GM18519 (cell line): ENCODE measurements around the gene IGIP.
"Not testable (repeated sequence)": the region's sequence is repeated elsewhere in the genome, so short reads cannot be mapped to it uniquely, and the experiment has no call there.

Experiments
- ATAC-seq: cut with Tn5 transposase; IDR thresholded peaks from one replicate; pipeline ENCODE4 v1.9.1; 2021; ENCODE audit warnings: mild to moderate bottlenecking, moderate library complexity; ENCODE audit not compliant: unreplicated experiment, low FRiP score

Gene IGIP

DNA sequence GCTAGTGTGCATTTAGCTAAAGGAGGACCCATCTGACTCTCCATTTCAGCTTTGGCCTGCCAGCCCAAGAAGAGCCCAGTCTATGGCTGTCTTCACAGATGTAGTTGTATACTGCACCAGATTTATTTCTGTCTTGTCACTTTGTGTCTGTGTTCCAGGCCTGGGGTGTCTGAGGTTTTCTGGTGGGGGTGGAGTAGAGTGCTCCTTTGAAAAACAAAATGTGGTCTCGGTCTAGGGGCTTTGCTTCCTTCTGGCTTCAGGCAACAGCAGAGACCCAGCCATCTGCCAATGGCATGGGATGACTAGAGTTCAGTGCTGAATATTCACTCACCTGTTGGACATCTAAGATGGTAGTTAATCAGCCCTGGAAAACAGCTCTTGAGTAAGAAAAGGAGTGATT, 10.9 kb downstream of the IGIP start:
- ATAC-seq, result no peak

DNA sequence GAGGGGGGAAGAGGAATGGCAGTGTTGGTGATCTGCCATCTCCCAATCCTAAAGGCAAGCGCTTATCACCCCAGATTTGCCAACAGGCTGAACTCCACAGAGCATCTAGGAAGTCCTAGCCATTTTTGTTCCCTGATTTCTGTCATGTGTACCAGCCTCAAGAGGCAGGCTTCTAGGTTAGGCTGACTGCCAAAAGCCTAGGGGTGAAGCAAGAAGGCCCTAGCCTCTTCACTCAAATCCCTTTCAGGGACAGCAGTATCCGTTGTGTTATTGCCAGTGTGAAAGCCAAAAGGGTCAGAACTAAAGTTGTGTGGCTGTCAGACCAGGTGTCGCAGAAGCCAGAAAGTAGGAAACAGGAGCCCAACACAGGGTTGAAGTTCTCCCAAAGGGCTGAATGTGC, 14.7 kb downstream of the IGIP start:
- no peak for ATAC-seq

DNA sequence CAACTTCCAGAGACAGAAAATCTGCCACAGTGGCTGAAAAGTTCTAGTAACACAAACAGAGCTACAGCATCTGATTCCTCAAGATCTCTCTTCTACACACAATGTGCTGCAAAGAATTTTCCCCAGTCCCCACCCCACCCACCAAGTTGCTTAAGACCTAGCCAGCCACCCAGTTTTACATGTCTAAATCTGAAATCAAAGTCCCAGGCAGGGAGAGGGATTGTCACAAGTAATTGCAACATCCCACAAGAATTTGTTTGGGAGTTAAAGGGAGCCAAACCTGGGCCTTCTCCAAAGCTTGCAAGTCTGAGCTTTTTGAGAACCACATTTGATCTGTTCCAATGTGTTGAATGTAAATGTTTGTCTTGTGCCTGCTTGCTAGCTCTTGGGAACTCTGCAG, 15.5 kb downstream of the IGIP start:
- no peak for ATAC-seq

DNA sequence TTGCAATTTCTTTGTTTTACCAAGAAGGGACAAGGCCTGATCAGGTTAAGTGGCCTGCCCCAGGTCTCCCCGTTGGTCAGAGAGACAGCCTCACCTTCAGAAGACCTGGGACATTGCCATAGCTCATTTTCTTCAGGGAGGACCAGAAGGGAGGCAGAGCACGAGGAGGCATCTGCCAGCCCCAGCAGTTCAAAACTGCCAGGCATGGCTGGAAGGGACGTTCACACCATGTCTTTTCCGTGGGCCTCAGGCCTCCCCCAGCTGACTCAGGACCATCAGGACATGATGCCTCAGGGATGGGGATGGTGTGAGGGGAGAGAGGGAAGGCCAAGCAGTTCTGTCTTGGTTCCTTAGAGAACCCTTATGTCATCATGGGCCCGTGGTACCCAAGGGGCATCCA, 16.5 kb downstream of the IGIP start:
- no peak for ATAC-seq

DNA sequence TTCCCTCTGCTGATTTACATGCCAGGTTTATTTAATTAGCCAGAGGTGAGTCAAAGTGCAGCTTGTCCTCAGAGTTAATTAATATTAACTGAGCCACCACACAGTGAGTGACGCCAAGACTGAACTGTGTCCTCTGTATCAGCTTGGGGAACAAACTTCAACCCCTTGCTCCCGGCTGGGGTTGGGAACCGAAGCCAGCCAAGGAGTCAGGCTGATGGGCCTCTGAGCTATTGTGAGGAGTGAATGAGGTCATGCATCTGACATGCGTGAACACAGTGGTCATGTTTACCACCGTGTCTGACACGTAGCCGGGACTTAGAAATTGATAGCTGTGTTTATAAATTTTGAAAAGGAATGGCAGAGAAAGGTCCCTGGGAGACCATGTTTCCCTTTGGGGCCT, 17.1 kb downstream of the IGIP start:
- ATAC-seq, result no peak

DNA sequence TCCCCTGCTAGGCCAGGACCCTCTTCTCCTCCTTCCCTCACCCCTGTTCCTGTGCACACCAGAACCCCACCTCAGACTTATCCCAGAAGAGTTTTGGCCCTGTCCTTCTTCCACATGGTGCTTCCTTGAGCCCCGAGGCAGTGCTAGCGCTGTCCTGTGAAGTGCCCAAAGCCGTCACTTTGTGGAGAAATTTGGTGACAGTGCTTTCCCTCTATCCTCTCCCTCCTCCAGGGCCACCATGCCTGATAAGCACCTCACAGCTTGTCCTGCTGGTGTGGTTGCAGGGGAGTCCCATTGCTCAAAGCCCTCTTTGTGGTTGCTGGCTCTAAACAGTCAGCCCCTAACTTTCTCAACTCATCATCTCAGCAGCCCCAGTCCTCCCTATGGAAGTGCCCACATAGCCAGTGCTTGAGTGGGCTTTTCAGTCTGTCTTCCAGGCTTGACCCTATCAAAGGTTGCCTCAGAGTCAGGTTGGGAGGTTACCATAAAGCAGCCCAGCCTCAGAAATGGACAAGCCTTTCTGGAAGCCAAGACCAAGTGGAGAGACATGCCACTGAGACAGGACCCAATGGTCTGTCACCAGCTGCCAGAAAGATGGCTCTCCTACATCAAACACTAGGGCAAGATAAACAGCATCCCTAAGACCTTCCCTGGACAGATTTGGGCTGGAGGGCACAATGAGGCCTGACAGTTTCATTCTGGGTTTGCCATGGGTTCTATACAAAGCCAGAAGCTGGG, 18.0 kb downstream of the IGIP start:
- ATAC-seq, result no peak

DNA sequence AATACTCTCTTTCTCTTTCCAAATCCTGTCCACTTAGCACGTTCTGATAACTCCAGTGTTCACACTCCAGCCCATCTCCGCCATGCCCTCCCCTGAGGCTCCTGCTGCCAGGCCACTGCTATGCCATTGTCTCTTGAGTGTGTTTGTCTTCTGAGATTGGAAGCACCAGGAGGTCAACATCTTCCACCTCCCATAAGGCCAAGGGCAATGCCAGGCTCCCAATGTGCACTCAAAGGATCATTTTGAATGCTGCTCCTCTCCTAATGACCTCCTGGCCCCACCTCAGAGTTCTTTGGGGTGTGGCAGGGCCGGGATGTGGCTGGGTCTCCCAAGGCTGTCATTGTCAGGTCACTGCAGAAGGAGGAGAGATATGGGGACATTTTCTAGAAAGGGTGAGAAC, 19.5 kb downstream of the IGIP start:
- no peak for ATAC-seq

DNA sequence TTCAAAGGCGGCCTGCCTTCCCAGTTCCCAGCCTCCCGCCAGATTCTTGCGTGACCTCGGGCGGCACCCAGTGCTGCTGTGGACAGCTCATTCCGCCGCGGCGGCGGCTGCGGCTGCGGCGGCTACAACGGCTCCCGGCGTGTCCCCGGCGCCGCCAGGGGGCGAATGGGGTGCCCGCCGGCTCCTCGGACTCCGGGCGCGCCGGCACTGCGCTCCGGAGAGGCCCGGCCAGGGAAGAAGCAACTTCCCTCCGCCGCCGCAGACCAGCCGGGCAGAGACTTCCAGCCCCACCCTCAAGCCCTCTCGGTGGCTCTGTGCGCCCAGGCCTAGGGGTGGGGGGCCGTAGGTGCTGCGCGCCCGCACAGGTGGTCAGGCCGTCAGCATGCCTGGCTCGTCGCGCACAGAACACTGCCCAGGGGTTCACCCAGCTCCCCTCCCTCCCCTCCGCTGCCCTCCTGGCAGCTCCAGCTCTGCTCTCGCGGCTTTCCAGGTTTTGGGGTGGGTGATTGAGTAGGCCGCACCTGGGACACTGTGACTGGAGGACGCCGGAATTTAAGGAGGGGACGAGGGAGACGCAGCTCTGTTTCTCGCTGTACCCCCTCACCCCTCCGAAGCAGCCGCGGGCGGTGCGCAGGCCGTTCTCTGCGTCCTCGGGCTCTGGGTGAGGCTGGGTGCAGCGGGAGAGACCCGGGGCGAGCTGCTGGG, 20.2 kb downstream of the IGIP start:
- peak; percentile 50 for ATAC-seq

DNA sequence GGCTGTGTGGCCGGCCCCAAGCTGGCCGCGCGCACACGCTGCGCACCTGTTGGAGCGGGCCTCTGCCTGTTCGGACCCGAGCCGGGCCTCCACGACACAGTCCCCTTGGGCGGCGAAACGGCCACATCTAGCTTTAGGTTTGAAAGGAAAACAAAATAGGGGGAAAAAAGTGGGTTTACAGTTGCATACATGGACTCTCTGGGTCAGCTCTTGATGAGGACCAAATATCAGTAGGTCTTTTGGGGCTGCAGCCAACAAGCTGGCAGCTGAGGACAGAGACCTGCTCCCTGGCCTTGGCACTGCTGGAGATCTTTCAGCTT, 20.7 kb downstream of the IGIP start:
- ATAC-seq, result no peak

DNA sequence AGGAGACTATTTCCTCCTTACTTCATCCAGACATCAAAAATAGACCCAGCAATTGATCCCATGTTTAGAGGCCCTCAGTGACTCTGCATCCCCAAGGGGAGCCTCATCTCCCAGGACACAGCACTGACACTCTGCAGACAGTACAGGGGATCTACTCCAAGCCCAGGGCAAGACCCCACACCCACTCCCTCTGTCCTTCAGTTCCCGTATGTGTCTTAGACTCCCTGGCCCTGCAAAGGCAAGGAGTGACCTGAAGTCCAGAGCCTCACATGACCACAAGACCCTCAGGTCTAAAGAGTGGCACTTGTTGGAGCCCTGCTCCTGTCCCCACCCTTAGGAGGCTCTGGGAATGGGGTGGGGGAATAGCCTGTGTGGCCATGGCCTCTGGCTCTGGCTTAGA, 21.7 kb downstream of the IGIP start:
- no peak for ATAC-seq

DNA sequence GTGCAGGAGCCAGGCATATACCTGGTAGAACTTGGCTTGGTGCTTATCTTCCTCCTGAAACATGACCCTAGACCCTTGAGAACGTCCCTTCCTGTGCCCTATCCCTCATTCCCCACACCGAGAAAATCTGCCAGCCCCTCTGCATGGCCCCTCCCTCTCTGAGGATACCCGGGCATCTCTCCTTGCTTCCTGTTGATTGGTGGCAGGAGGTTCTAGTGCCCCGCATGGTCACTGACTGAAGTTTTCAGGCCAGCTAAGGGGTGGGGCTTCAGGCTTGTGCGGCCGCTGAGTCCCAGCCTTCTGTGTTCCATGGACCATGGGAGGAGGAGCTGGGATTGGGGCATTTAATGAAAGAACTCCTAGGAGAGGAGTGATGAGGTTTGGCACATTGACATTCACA, 22.8 kb downstream of the IGIP start:
- ATAC-seq, result no peak

DNA sequence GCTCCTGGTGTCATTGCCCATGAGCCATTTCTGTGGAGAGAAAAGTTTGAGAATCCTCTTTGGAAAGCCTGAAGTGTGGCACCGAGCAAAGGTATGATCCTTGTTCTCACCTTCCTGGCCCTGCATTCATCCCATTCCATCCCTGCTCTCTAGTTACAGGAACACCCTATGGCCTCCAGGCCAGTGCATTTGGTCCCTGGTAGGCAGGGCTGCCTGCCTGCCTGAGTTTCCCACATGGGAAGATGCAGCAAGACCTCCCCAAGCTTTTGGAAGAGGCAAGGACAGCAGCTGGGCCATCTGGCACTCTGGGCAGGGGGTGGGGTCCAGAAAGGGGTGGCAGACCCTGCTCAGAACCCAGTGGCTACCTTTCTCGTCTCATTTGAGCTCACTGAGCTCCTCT, 24.5 kb downstream of the IGIP start:
- no peak for ATAC-seq

DNA sequence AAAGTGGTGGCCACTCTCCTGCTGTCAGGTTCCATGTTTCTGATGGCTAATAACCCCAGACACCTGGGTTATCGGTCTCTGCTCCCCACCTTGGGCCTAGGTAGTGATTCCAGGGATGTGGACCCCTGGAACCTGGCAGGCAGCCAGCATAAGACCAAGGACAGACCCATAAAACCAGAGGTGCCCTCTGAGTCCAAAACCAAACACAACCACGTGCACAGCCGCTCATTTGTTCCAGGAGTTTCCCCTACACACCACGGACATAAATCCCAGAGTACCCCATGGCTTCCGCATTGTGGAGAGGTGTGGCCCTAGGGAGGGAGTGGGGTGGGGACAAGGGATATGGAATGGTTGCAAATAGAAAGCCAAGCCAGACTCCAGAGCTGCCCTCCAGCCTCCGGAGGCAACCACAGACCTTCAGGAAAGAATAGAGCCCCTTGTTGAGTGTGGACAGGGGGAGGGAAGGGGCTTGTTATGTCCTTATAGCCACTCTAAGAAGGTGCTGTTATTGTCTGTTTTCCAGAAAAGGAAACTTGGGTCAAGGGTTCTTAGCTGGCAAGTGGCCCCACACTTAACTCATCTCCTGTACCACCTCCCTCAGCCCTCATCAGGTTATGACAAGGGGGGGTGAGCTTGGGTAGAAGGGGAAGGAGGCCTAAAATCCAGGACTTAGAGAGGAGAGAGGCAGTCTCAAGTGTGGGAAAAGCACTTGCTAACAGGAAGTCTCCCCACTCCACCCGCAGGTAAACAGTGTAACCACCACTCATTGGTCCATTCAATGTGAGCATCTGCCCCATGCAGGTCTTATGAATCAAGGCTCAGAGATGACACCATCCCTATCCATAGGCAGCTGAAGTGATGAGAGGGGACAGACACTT, 25.6 kb downstream of the IGIP start:
- no peak for ATAC-seq

DNA sequence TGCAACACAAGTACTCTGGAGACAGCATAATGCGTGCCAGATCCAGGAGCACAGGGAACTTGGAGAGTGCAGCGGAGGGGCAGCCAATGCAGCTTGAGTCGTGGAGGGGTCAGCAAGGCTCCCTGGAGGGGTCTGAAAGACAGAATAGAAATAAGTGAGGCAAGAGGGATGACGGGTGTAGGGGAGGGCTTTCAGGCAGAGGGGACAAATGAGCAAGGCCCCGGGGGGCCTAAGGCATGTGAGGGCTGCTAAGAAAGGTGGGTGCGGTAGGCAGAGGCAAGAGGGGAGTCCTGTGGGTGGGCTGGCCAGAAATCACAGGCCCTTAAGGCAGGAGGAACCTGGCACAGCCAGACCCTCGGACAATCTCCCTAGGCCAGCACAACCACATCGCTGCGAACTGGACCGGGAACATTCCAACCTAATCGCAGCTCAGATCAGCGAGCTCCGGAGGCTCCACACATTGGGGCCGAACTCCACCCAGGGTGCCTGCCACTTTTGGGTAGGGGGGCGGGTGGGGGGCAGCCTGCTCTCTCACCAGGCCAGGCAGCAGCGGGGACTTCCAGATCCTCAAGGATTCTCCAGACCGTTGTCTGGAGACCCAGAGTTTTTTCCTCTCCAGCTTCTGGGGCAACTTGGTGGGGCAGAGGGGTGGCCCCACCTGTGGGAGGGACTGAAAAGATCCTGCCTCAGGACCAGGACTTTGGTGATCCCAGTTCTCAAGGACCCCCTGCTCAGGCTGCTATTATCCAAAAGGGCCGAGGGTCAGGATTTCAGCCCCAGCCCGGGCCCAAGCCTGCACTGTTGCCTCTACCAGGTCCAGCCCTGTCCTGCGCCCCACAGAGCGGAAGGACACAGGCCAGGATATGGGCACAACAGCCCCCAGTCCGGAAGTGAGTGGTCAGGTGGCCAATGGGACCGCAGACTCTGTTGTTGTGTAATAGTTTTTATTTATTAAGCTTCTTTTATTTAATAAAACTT, 26.6 kb downstream of the IGIP start:
- ATAC-seq, result no peak

DNA sequence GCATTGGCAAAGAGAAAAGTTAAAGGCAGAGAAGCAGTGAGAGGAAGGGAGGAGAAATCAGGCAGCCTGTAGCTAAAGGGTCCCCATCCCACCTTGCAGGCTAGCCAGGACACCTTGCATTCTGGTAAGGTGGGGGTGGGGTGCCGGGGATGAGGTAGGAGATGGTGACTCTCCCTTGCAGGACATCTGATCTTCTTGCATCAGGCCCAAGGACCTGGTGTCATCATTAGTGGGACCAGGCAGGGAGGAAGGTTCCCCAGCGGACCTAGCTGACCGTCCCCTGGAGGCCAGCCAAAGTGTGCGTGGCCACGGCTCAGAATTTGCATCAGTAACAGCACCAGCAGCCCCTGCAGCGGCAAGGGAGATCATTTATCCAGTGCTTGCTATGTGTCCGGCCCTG, 27.5 kb downstream of the IGIP start:
- ATAC-seq, result no peak

DNA sequence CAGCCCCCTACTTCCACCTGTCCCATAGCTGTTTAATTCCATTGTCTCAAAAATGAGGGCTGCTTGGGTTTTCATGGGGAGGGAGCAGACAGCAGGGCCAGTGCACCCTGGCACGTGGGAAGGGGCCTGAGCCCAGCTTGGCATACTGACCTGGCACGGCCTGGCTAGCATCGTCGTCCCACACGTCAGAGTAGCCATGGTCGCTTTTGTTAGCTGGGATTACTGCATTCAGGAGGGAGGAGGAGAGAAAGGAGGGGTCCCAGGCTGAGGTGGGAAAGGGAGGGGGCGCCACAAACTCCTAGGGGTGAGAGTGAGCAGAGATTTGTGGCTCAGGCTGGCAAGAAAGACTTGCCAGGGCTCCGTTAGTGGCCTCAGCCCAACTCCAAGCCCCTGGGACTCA, 28.2 kb downstream of the IGIP start:
- ATAC-seq, result no peak

DNA sequence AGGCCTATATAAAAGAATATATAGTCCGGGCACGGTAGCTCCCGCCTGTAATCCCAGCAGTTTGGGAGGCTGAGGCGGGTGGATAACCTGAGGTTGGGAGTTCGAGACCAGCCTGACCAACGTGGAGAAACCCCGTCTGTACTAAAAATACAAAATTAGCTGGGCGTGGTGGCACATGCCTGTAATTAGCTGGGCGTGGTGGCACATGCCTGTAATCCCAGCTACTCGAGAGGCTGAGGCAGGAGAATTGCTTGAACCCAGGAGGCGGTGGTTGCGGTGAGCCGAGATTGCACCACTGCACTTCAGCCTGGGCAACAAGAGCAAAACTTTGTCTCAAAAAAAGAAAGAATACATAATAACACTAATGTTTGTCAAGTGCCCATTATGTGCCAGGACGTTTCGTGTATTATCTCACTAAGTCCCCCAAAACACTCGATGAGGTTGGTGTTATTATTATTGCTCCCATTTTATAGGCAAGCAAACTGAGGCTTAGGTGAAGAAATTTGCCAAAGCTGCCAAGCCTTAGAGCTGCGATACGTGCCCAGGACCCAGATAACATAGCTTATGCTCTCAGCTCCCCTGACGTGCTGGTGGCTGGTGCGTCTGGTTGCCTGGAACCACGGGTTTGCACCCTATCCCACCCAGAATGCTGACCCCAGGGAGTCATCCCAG, 29.1 kb downstream of the IGIP start:
- not testable (repeated sequence) for ATAC-seq

DNA sequence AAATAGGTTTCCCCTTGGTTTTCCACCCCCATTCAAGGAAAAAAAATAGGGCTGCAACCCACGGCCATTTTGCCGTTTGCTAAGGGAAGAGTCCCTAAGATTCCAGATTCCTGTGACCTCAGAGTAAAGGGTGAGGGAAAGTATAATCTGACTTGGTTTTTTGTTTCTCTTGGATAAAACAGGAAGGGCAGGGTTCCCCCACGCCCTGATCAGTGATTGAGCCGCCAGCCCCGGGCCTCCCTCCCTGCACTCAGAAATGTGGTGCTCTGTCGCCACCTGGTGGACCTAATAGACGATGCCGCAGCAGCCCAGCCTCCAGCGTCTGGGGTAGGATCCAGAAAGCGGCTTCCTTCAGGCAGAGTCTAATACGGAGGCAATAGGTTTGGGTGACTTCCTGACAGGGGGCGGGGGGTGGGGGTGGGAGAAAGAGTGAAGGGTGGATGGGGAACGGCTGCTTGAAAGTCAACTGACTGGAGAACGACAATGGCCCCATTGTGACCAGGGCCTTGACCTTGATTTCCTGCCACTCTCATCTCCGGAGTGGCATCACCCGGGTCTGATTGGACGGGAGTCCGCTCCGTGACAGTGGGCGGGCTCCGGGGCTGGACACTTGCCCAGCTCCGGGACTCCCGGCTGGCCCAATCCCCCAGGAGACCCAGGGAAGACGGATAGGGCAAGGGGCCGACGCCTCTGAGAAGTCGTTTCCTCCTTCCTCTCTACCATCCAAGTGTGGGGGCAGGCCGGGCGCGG, 31.5 kb downstream of the IGIP start:
- ATAC-seq, result peak; percentile 75
